NCI-H1105 (cell line): ENCODE results near the gene GREM2.

Experiments used
- DNase-seq: peaks from one replicate; lab custom pipeline; 2025; lab: John Stamatoyannopoulos, UW

The GREM2 gene

GRCh38 chr1:240611619-240612480, at the start of gene GREM2:
Gene GREM2 (minus strand): TSS chr1:240612155. CDS start chr1:240493475, 118,680 bp downstream.
- peak; percentile 20 for DNase-seq

GRCh38 chr1:240658312-240658960, 46.5 kb upstream of the GREM2 start:
- DNase-seq: no peak

- no peak for DNase-seq
Measured at GRCh38 chr1:240656531-240656930, 44.6 kb upstream of the GREM2 start.

GRCh38 chr1:240652961-240653409, 41.0 kb upstream of the GREM2 start:
- DNase-seq: no peak

GRCh38 chr1:240652549-240652948, 40.6 kb upstream of the GREM2 start:
- no peak for DNase-seq

- DNase-seq: no peak
Measured at GRCh38 chr1:240650877-240651276, 38.9 kb upstream of the GREM2 start.

- DNase-seq: no peak
Measured at GRCh38 chr1:240649733-240650721, 38.1 kb upstream of the GREM2 start.

- no peak for DNase-seq
Measured at GRCh38 chr1:240646571-240647240, 34.8 kb upstream of the GREM2 start.

- no peak for DNase-seq
Measured at GRCh38 chr1:240644732-240645131, 32.8 kb upstream of the GREM2 start.

- no peak for DNase-seq
Measured at GRCh38 chr1:240635466-240636256, 23.7 kb upstream of the GREM2 start.

- no peak for DNase-seq
Measured at GRCh38 chr1:240630409-240630808, 18.5 kb upstream of the GREM2 start.

GRCh38 chr1:240621249-240621648, 9.3 kb upstream of the GREM2 start:
- no peak for DNase-seq

- DNase-seq: no peak
Measured at GRCh38 chr1:240619906-240620621, 8.1 kb upstream of the GREM2 start.

- DNase-seq: no peak
Measured at GRCh38 chr1:240619357-240619756, 7.4 kb upstream of the GREM2 start.

- DNase-seq: no peak
Measured at GRCh38 chr1:240618946-240619345, 7.0 kb upstream of the GREM2 start.

- DNase-seq: no peak
Measured at GRCh38 chr1:240616018-240616417, 4.1 kb upstream of the GREM2 start.

GRCh38 chr1:240613356-240614142, 1.6 kb upstream of the GREM2 start:
- no peak for DNase-seq

- no peak for DNase-seq
Measured at GRCh38 chr1:240612811-240613210, 856 bp upstream of the GREM2 start.

GRCh38 chr1:240611228-240611618, 732 bp downstream of the GREM2 start:
- no peak for DNase-seq
